GM12892 (cell line): ENCODE data around the gene NSD1.

Experiments
- POLR2A ChIP-seq: IDR thresholded peaks from 2 replicates; pipeline ENCODE4 v1.6.1; 2011; ENCODE audit warnings: low read depth, low read length, control low read depth
- POLR2AphosphoS5 ChIP-seq: IDR thresholded peaks from 2 replicates; pipeline ENCODE4 v1.6.1; 2011; ENCODE audit warnings: low read depth, low read length, control low read depth

- TF ChIP-seq POLR2AphosphoS5 (no peak), POLR2A (no peak)
These were observed 16.8 kb upstream of the NSD1 start for GRCh38 chr5:177116631-177117373.
